Activated CD4-positive, alpha-beta T cell treated with anti-CD3 and anti-CD28 coated beads, Interleukin-2, amount 50 U/mL, for 24 hours (primary cell): Measurements from ENCODE around the gene RNF220.
"Not testable (repeated sequence)": the region's sequence is repeated elsewhere in the genome, so short reads cannot be mapped to it uniquely, and the experiment has no call there.

Experiments
- DNase-seq, 2 donors: peaks; one replicate each; pipeline ENCODE4 v3.0.0-alpha.2; 2020; ENCODE audit warnings: low read depth in 1 of 2, low spot score in 1 of 2

RNF220 gene

DNA sequence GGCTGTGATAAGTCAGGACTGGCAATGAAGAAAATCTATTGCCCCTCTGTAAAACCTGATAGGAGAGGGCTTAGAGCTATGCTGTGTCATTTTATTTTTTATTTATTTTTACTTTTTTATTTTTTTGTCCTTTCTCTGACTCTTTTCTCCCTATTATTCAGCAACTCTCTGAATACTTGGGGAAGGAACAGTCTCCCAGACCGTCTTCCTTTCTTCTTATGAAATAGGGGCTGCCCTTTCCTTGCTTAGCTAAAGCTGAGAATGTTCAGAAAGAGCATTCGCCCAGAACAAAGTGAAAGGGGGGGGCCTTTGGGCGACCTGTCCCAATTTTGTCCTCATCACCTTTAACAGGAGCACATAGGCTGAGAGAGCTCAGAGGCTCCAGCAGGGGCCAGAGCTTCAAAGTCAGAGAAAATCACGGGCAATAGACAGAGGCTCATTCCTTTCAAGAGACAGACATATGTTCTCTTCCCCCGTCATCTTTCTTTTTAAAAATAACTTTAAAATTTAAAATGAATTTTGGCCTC, 80.9 kb downstream of the RNF220 start:
- DNase-seq = no peak

DNA sequence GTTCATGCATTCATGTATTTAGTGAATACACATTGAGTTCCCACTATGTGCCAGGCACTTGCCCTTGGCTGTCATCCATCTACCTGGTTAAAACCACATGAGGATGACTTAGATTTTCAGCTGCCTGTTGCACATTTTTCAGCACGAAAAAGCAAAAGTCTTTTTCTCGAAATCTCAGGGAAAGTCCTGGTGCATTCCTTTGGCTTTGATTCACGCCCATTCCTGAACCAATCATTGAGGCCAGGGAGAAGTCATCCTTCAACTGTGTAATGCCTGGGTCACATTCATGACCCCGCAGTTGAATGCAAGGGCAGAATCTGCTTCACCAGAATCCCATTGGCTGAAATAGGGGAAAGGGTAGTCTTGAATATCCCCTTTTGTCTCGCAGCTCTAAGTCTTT, 84.4 kb downstream of the RNF220 start:
- no peak for DNase-seq

DNA sequence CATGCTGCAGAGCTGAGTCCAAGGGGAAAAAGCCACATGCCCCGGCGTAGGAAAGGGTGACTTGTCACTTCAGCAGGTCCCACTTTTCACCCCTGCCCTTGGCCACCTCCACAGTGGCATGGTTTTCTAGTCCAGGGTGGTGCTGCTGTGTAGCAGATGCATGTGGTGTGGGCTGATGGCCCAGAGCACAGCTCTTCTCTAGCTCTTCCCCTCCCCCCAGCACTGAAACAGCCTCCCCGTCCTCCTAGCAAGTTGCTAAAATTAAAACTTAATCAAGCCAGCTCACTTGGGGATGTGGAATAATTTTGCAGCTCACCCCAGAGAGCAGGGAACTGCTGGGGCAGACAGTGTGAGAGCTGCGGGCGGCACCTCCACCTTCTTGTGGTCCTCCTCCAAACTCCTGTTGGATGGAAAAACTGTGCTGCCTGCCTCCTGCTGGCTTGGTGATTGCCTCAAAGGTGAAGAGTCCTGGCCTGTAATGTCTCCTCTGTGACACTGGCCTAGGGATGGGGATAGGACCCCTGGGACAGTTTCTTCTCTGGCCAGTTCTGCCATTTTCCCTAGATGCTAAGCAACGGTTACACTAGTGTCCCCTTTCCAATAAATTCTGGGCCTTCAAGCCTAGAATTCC, 91.6 kb downstream of the RNF220 start:
- DNase-seq = no peak

DNA sequence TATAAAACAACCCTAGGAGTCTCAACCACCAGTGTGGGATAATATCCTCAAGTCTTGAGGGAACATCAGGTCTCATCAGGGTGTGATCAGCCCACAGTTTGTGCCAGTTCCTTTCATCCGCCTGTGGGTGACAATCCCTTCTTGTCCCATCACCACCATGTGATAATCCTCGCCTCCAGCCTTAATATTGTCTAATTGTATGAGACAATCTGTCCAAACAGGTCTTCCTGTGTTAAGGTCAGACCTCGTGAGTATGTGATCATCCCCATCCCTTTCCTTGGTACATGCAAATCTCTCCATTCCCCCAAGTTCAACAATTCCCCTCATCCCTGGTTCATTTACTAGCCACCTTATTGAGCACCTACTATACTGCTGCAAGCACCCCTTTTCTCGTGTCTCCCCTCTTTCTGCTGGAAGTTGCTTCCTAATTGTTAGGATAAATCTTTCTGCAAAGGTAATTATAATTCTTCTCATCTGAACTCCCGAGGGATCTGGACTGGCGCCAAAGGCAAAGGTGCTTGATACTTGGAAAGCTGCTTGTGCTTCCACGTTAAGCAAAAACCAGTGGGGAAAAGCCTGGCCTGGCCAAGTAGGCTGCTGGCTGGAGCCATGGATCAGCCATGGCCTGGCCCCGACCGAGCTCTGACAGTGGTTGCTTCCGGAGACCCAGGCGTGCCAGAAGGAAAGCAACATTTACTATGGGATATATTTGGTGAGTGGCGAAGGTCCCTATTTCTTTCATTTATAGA, 92.5 kb downstream of the RNF220 start:
- DNase-seq = no peak

DNA sequence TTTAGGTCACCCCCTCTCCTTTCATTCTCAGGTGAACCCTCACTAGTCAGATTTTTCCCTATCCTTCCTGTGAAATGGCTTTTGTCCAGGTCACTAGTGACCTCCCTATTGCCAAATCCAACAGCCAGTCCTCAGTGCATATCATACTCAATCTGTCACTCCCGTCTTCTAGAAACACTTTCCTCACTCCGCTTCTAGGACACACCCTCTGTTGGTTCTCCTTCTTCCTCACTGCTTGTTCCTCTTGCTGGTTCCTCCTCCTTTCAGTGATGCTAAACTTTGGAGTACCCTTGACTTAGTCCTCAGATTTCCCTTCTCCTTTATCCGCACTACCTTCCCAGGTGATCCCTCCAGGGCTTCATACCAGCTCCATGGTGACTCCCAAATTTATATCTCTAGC, 94.3 kb downstream of the RNF220 start:
- no peak for DNase-seq

DNA sequence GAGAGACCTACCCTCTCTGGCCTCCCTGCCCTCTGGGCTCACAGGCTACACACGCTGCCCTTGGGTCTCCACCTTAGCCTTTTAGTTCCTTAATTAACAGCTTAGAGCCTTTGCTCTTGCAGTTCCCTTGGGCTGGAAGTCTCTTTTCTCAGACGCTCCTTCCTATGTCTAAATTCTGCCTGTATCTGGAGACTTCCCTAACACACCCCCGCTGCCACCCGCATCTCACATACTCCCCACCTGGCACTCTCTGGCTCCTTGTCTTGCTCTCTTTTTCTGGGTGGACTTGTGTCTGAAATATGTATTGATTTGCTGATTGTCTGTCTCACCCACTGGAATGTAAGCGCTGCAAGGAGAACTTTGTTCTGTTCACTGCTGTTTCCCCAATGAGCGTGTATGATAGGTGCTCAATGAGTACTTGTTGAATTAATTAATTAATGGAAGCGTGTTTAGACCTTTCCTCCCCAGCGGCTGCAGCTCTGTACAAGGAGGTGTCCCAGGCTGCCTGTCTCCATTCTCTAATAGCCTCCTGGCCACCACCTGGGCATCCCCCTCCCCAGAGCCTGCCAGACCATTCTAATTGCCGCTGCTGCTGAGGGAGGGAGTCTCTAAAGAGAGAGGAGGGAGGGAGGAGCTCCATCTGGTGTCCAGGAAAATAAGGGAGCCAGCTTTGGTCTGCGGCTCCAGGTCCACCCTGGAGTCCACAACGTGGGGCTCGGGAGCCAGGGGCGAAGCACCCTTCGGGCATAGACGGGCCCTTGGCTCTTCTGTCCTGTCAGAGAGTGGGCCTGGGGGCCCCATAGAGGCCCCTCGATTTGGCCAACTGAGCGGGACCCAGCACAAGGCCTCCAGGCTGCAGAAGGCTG, 95.4 kb downstream of the RNF220 start:
- DNase-seq = no peak

DNA sequence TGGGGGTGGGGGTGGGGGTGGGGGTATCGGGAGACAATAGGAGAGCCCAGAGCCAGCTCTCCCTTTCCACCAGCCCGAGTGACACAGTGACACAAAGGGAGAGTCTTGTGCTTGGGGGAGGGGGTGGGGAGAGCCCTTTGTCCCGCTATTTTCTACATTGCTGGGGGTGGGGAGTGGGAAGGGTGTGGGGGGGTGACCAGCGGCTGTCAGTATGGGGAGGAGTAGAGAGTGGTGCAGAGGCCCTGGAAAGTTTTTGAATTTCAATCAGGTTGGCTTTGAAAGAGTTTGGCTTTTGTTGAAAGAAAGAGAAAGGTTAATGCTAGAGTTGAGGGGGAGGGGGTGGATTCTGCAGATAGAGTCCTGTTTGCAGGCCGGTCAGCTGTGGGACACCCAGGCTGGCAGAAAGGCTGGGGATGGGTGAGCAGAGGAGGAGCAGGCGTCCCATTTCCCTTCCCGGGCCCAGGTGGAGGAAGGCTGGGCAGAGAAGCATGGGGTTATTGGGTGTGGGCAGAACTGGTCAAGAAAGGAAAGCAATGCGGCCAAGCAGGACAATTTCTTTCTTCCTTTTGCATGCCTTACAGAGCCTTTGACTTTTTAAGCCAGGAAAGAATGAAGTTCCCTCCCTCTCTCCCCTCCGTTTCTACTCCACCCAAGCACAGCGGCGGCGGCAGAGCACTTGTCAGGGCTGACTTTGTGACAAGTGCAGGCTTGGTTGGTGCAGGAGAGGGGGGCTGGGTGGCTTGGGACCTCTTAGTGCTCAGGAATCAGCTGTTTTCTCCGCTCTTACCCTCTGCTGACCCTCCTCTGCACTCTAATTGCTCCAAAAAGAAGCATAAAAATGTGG, 96.2 kb downstream of the RNF220 start:
- DNase-seq = no peak

DNA sequence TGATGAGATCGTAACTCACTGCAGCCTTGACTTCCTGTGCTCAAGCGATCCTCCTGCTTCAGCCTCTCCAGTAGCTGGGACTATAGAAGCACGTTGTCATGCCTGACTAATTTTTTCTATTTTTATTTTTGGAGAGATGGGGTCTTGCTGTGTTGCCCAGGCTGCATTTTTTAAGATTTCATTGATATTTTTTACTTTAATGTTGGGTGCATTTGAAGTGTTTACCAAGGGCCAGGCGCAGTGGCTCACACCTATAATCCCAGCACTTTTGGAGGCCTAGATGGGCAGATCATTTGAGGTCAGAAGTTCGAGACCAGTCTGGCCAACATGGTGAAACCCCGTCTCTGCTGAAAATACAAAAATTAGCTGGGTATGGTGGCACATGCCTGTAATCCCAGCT, 97.8 kb downstream of the RNF220 start:
- DNase-seq = not testable (repeated sequence)

DNA sequence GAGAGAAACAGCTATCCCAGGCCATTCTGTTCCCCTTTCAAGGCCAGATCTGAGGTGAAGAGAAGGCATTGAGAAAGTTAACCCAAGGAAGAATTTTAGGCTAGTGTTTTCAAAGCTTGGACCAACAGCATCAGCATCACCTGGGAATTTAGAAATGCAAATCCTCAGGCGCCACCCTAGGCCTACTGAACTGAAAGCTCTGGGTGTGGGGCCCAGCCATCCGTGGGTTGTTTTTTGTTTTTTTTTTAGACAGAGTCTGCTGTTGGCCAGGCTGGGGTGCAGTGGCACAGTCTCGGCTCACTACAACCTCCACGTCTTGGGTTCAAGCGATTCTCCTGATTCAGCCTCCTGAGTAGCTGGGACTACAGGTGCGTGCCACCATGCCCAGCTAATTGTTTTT, 98.6 kb downstream of the RNF220 start:
- DNase-seq = no peak

DNA sequence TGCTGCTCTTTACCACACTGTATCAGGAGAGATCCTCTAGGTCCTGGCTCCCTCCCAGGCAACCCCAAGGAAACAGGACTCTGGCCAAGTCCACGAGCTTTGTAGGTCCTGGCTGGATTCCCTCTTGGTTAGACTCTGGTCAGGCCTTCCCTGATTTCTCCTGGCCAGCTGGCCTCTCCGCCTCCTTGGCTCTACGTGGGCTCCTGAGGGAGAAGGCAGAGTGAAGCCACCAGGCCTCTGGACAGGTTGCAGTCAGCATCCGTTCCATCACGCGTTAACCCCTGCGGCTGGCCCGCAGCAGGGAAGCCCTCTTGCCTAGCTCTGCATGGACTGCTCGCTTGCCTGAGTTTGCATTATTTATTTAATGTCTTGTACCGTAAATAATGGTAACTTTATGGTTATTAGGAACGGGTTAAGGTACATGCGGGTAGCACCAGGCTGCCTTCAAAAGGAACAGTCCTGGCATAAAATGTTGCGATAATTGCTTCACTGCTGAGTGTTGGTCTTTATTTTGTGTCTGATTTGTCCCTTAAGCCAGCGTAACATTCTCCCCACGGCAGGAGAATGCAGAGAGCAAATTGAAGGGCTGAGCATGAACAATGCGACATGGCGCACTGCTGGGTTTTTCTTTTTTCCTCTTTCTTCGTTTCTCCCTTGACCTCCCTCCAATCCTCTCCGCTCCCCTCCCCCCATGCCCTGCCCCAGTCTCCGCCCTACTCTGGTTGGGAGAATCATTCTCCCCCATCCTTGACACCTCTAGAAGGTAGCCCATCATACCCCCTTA, 100.3 kb downstream of the RNF220 start:
- DNase-seq = no peak

DNA sequence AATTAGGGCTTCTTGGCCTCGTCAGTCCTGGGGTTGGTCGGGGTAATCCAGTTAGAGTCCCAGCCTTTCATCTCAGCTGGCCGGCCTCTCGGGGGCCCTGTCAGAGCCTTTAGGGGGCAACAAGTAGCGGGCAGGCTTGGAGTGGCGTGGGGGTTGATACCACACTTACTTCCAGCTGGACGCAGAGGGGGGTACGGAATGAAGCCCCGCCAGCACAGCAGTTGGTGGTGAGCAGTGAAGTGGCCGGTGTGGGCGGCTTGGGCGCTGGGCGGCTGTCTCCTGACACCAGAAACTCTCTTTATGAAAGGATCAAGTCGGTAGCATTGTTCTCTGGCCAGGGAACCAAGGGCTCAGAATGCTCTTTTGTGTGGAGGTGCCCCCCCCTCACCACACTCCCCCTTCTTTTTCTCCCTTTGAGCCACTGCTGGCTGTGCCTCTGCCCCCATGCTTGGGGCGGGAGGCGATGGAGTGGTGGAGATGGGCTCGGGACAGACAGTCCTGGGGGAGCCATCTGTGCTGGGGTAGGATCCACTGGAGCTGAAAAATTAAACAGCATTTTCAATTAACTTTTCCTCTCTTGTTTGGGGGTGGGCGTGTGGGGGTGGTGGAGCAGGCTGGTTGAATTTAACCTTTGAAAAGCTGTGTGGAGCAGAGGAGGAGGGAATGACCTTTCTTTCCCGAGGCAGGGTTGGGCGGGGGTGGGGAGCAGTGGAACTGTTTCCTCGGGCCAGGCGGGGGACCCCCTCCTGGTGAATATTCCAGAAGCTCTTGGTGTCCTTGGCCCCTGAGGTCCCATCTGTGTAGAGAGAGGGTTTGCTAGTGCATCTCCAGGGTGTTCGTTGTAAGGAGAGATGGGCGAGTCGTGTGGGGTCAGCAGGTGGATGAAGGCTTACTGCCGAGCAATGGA, 102.7 kb downstream of the RNF220 start:
- no peak for DNase-seq

DNA sequence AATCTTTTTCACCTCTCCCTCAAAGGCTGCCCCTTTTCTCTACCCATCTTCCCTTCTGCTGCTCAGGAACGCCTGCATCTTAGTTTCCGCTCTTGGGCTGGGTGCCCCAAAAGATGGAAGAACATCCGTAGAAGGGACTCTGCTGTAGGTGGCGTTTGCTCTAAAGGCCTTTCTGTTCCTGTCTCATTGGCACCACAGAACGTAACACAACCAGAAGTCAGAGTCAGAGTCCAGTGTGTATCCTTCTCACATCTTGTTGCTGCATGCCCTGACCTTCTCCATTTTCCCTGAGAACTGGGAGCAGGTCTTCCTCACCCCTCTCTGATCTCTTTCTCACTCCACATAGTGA, 103.3 kb downstream of the RNF220 start:
- no peak for DNase-seq

DNA sequence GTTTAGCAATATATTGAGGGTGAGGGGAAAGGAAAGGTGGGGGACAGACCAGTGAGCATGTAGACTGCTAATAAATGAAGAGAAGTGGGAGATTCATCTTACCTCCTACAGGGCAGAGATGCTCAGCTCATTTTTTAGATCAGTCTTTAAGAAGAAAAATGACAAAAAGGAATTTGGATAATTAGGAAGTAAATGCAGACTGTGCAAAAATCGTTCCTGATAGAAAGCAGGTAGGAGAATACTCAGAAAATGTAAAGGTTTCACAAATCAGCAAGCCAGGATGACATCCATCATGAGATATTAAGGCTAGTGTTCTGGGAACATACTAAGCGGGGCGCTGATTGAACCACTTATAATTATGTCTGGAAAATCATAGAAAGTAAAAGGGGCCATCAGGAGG, 106.3 kb downstream of the RNF220 start:
- DNase-seq = no peak

DNA sequence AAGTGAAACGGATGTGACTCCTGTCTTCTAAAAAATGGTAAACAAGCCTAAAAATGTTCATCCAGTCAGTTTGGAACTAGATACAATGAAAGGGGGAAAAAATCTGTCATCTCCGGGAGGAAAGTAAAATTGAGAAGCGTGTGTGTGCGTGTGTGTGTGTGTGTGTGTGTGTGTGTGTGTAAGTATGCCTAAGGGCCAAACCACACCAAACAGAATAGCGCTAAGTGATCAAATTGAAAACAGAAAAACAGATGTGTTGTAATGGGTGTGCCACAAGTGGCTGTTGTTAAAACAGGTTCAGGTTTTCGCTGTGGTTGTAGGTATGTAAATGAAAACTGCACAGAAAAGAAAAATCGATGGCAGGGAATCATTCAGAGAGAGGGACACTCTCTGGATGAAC, 106.7 kb downstream of the RNF220 start:
- peak in 1 of 2 donors; percentile 3 for DNase-seq

DNA sequence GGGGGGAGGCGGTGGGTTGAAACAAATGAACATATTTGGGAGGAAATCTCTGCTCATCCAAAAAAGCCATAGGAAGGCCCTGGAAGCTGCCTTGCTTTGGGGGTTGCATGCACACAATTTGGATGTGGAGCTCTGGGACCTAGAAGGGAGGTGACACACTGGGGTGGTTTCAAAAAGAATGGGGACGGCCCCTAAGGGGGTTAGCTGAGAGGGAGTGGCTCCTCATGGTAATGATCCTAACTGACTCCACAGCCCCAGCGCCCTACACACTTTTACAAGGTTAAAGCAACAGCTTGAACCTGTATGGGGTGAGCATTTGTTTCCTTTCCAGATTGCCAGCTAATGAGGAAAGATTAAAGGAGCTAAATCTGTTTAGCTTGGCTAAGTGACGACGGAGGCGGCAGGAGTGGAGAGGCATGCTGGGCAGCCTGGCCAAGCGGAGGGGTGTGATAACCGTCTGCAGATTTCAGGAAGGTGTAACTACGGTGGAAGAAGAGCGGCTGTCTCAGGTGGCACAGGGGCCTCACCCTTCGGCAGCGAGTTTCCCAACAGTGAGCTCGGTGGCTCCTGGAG, 107.3 kb downstream of the RNF220 start:
- DNase-seq = no peak

DNA sequence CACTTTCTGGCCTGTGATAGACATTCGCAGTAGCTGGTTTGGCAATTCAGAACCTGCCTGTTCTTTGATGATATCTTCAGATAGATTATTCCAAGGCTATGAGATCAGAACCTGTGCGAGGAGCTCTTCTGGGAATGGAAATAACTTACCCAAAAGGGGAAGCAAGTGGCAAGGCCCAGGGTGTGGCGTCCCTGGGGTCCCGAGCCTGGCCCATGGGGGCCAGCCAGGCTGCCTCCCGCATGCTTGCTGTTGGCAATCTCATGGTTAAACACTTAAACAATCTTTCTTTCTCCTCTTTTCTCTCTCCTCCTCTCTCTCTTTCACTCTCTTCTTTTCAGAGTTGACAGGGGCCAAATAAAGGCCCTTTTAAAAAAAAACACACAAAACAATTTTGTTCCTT, 108.1 kb downstream of the RNF220 start:
- no peak for DNase-seq

DNA sequence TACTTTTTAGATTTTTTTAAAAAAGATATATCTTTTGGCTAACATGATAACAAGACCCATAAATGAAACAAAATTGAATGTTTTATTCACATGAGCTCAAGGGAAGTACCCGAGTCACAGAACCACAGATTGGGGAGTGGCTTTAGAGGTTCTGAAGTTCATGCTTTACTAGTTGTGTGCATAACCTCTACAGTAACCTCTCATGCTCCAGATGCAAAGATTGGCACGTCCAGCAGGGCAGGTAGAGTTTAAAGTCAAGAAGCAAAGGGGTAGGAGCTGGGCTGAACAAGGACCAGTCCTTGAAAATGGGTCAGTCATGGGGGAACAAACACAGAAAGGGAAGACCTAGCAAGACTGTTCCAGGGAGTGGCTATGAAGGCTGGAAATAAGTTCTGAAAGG, 109.6 kb downstream of the RNF220 start:
- DNase-seq = no peak

DNA sequence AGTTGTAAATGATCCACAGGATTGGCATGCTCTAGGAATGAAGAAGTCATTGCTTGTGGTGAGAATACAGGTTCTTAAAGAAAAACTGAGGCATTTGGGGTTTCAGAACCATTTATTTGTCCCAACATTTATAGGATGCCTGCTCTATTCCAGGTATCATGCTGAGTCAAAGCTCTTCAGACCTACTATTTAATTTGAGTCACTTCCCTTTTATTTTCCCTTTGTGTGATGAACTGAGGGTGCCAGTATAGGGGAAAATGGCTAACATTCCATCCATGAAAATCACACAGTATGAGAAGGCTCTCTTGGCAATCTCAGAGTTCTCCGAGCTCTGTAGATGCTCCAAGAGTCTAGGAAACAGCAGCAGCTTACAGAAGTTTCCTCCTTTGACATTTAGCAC, 110.4 kb downstream of the RNF220 start:
- DNase-seq = no peak
